ENCODE data around the gene RNFT1. TPM values are rescaled to one million over a fixed set of nuclear protein-coding genes. Genes with fewer than 3 reads are reported as not detected.
"Not testable (repeated sequence)": the region's sequence is repeated elsewhere in the genome, so short reads cannot be mapped to it uniquely, and the experiment has no call there.

The RNFT1 gene
- total RNA-seq, 2 experiments from 2014 or later = 9.7 to 11.1 TPM

GRCh38 chr17:59920637-59921036 is 43.9 kb downstream of the RNFT1 start:
- H3K27ac Mint-ChIP-seq; ATAC-seq; CTCF ChIA-PET; H3K9me3 Mint-ChIP-seq (ENCODE audit: insufficient read depth); POLR2A ChIA-PET; H3K27me3 Mint-ChIP-seq (ENCODE audit: low read depth); H3K4me1 Mint-ChIP-seq (ENCODE audit: low read depth); H3K4me3 Mint-ChIP-seq; DNase-seq: not testable (repeated sequence)
- peaks cover 32% of the 10 kb centered on the region for H3K36me3 Mint-ChIP-seq (ENCODE audit: low read depth)

- no peak for ATAC-seq
- DNase-seq = no peak
- no peaks in the 10 kb centered on the region for H3K27me3 Mint-ChIP-seq (ENCODE audit: low read depth)
- peaks cover 32% of the 10 kb centered on the region for H3K36me3 Mint-ChIP-seq (ENCODE audit: low read depth)
- no peaks in the 10 kb centered on the region for H3K9me3 Mint-ChIP-seq (ENCODE audit: insufficient read depth)
- no peak overlapping the region for H3K4me3 Mint-ChIP-seq
- ChIA-PET POLR2A (interaction anchor here (1.6 kb wide), 1 partner anchor 23 kb away, joined by 3 read pairs; no protein-coding TSS in a partner anchor), CTCF (no interaction called here)
- no peaks in the 10 kb centered on the region for H3K4me1 Mint-ChIP-seq (ENCODE audit: low read depth)
- H3K27ac Mint-ChIP-seq = no peak overlapping the region
These were observed 48.1 kb downstream of the RNFT1 start for GRCh38 chr17:59916446-59916845.

- H3K4me1 Mint-ChIP-seq (ENCODE audit: low read depth) = no peaks in the 10 kb centered on the region
- H3K9me3 Mint-ChIP-seq (ENCODE audit: insufficient read depth) = no peaks in the 10 kb centered on the region
- ATAC-seq (peak; percentile 69), DNase-seq (peak; percentile 35)
- H3K27me3 Mint-ChIP-seq (ENCODE audit: low read depth) = no peaks in the 10 kb centered on the region
- peaks cover 34% of the 10 kb centered on the region for H3K36me3 Mint-ChIP-seq (ENCODE audit: low read depth)
- H3K4me3 Mint-ChIP-seq = no peak overlapping the region
- ChIA-PET CTCF (interaction anchor here (0.6 to 3.5 kb wide), 17 partner anchors 10 to 693 kb away, joined by 3 to 29 read pairs (median 4); partner anchors contain the start of genes RPS6KB1 and TUBD1), POLR2A (interaction anchor here (1.0 kb wide), 1 partner anchor 50 kb away, joined by 5 read pairs; the partner anchor contains the start of gene RNFT1)
- H3K27ac Mint-ChIP-seq = no peak overlapping the region
These were observed 50.2 kb downstream of the RNFT1 start for GRCh38 chr17:59914274-59914854.

- no peak for ATAC-seq
- DNase-seq = no peak
- Mint-ChIP-seq H3K4me3 (no peak overlapping the region), H3K9me3 (ENCODE audit: insufficient read depth) (no peaks in the 10 kb centered on the region), H3K4me1 (ENCODE audit: low read depth) (peaks cover 3% of the 10 kb centered on the region), H3K36me3 (ENCODE audit: low read depth) (peaks cover 16% of the 10 kb centered on the region), H3K27ac (no peak overlapping the region), H3K27me3 (ENCODE audit: low read depth) (no peaks in the 10 kb centered on the region)
- POLR2A ChIA-PET = interaction anchor here (0.7 to 1.0 kb wide), 2 partner anchors 69 to 129 kb away, joined by 3 to 4 read pairs; no protein-coding TSS in a partner anchor
- CTCF ChIA-PET = no interaction called here
These were observed 57.1 kb downstream of the RNFT1 start for GRCh38 chr17:59907467-59907866.

GRCh38 chr17:59903455-59903854 is 61.1 kb downstream of the RNFT1 start:
- Mint-ChIP-seq H3K27ac (no peak overlapping the region), H3K36me3 (ENCODE audit: low read depth) (peaks cover 14% of the 10 kb centered on the region), H3K4me1 (ENCODE audit: low read depth) (peaks cover 5% of the 10 kb centered on the region), H3K4me3 (no peak overlapping the region), H3K27me3 (ENCODE audit: low read depth) (no peaks in the 10 kb centered on the region), H3K9me3 (ENCODE audit: insufficient read depth) (no peaks in the 10 kb centered on the region)
- ChIA-PET POLR2A (no interaction called here), CTCF (interaction anchor here (2.4 kb wide), 1 partner anchor 10 kb away, joined by 10 read pairs; no protein-coding TSS in a partner anchor)
- DNase-seq (no peak), ATAC-seq (no peak)

Other genes with a start within 250 kb of the RNFT1 start
- gene TUBD1, start 71.8 kb downstream of the RNFT1 start, total RNA-seq = 10 to 100 TPM; 14.5 to 14.7 TPM
- 10 to 100 TPM; 47.5 to 48.7 TPM for gene RPS6KB1, start 71.6 kb downstream of the RNFT1 start, total RNA-seq
- gene HEATR6, start 114.2 kb upstream of the RNFT1 start, total RNA-seq = 10 to 100 TPM; 18.3 to 20.1 TPM
- not detected for gene CA4, start 185.2 kb upstream of the RNFT1 start, total RNA-seq

Data from activated CD8-positive, alpha-beta T cell treated with anti-CD3 and anti-CD28 coated beads, Interleukin-2, amount 10 ng/mL, durations not matched to agents 7 days and 5 days (primary cell).